Stimulated activated CD8-positive, alpha-beta memory T cell treated with anti-CD3 and anti-CD28 coated beads, Interleukin-12 subunit alpha, Interleukin-12 subunit beta, amount 100 ng/mL, for 4 hours (primary cell): ENCODE results near the gene HSPBP1.
A peak's percentile ranks its signal among the peaks of the same experiment; 100 is the strongest.

Source experiments
- DNase-seq: peaks from one replicate; pipeline ENCODE4 v3.0.0-alpha.2; 2020; ENCODE audit warnings: low read depth

HSPBP1 gene

GRCh38 chr19:55254625-55254977 lies 25.3 kb downstream of the HSPBP1 start:
- no peak for DNase-seq

- peak; percentile 50 for DNase-seq
Observed at GRCh38 chr19:55253842-55254624, 25.9 kb downstream of the HSPBP1 start.

GRCh38 chr19:55252760-55253663 lies 26.9 kb downstream of the HSPBP1 start:
- no peak for DNase-seq

GRCh38 chr19:55251341-55252081 lies 28.4 kb downstream of the HSPBP1 start:
- peak; percentile 34 for DNase-seq

GRCh38 chr19:55250262-55251036 lies 29.5 kb downstream of the HSPBP1 start:
- no peak for DNase-seq

GRCh38 chr19:55249841-55250240 lies 30.1 kb downstream of the HSPBP1 start:
- DNase-seq: no peak

GRCh38 chr19:55248704-55249103 lies 31.2 kb downstream of the HSPBP1 start:
- no peak for DNase-seq

GRCh38 chr19:55248166-55248675 lies 31.7 kb downstream of the HSPBP1 start:
- no peak for DNase-seq

GRCh38 chr19:55247621-55248099 lies 32.2 kb downstream of the HSPBP1 start:
- DNase-seq: no peak

GRCh38 chr19:55246462-55247451 lies 33.2 kb downstream of the HSPBP1 start:
- DNase-seq: no peak

GRCh38 chr19:55245236-55245904 lies 34.5 kb downstream of the HSPBP1 start:
- no peak for DNase-seq

- DNase-seq: no peak
Observed at GRCh38 chr19:55244004-55244680, 35.8 kb downstream of the HSPBP1 start.

GRCh38 chr19:55242517-55242916 lies 37.4 kb downstream of the HSPBP1 start:
- no peak for DNase-seq

GRCh38 chr19:55241935-55242464 lies 37.9 kb downstream of the HSPBP1 start:
- no peak for DNase-seq

GRCh38 chr19:55241143-55241934 lies 38.6 kb downstream of the HSPBP1 start:
- no peak for DNase-seq

GRCh38 chr19:55240713-55241020 lies 39.2 kb downstream of the HSPBP1 start:
- no peak for DNase-seq

- DNase-seq: no peak
Observed at GRCh38 chr19:55239004-55239403, 40.9 kb downstream of the HSPBP1 start.

- DNase-seq: no peak
Observed at GRCh38 chr19:55238030-55238429, 41.9 kb downstream of the HSPBP1 start.
